ENCODE measurements around the gene LIPE. TPM values are rescaled to one million over a fixed set of nuclear protein-coding genes. Genes with fewer than 3 reads are reported as not detected.

LIPE gene
- total RNA-seq, 1 donor from 2014 or later, result 3.9 TPM

DNA sequence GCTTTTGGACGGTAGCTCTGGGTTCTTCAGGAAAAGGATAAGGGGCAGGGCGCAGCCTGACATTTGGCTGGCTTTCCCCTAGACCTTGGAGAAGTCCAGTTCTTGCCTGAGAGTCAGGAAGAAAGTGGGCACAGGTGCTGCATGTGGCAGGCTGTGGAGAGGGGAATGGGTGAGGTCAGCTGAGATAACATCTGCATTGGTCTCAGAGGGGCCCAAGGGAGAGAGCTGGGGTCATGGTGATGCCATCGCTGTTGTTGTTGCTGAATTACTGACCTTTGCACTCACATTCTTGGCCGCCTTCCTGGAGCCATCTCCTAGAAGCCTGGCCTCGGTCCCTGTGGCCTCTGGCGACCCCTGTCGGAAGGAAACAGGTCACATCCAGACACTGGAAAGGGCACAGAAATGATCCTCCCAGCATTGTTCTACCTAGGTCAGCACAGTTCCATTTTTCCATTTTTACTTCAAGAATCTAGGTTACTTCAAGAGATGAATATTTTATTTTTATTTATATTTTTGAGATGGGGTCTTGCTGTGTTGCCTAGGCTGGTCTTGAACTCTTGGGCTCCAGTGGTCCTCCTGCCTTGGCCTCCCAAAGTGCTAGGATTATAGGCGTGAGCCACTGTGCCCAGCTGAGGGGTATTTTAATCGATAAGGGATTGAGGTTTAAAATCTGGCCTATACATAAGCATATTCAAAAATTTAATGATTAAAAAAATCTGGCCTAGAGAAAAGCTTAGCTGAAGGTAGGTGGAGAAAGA, 6.5 kb upstream of the LIPE start:
- Histone ChIP-seq H3K27ac (peak overlapping the region; percentile 66), H3K9me3 (no peaks in the 10 kb centered on the region), H3K4me1 (peaks cover 35% of the 10 kb centered on the region), H3K36me3 (peaks cover 9% of the 10 kb centered on the region), H3K27me3 (no peaks in the 10 kb centered on the region), H3K4me3 (no peak overlapping the region)
- ATAC-seq (peak; percentile 89), DNase-seq (peak; percentile 81)
- intact Hi-C loops (cut with DNase I), result no loop called here
- TF ChIP-seq, protein P1, sequence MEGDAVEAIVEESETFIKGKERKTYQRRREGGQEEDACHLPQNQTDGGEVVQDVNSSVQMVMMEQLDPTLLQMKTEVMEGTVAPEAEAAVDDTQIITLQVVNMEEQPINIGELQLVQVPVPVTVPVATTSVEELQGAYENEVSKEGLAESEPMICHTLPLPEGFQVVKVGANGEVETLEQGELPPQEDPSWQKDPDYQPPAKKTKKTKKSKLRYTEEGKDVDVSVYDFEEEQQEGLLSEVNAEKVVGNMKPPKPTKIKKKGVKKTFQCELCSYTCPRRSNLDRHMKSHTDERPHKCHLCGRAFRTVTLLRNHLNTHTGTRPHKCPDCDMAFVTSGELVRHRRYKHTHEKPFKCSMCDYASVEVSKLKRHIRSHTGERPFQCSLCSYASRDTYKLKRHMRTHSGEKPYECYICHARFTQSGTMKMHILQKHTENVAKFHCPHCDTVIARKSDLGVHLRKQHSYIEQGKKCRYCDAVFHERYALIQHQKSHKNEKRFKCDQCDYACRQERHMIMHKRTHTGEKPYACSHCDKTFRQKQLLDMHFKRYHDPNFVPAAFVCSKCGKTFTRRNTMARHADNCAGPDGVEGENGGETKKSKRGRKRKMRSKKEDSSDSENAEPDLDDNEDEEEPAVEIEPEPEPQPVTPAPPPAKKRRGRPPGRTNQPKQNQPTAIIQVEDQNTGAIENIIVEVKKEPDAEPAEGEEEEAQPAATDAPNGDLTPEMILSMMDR (IDR thresholded peaks at IDR 0.05), result peak; percentile 65

DNA sequence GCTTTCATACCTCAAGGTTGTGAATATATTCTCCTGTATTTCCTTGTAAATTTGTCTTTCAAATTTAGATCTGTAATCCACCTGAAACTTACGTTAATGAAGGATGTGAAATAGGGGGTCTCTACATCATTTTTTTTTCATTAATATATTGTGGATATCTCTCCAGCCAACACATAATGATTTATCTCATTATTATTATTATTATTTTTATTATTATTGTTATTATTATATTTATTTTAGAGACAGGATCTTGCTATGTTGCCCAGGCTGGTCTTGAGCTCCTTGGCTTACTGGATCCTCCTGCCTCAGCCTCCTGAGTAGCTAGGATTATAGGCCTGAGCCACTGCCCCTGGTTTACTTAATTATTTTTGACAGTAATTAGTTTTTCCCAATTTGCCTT, 4.3 kb upstream of the LIPE start:
- H3K4me3 ChIP-seq, result no peak overlapping the region
- intact Hi-C loops (cut with DNase I), result no loop called here
- H3K4me1 ChIP-seq, result peaks cover 30% of the 10 kb centered on the region
- peaks cover 9% of the 10 kb centered on the region for H3K36me3 ChIP-seq
- H3K27me3 ChIP-seq, result no peaks in the 10 kb centered on the region
- DNase-seq, result no peak
- no peak overlapping the region for H3K27ac ChIP-seq
- no peaks in the 10 kb centered on the region for H3K9me3 ChIP-seq
- TF ChIP-seq, protein P1 (IDR thresholded peaks at IDR 0.05), result no peak
- no peak for ATAC-seq

DNA sequence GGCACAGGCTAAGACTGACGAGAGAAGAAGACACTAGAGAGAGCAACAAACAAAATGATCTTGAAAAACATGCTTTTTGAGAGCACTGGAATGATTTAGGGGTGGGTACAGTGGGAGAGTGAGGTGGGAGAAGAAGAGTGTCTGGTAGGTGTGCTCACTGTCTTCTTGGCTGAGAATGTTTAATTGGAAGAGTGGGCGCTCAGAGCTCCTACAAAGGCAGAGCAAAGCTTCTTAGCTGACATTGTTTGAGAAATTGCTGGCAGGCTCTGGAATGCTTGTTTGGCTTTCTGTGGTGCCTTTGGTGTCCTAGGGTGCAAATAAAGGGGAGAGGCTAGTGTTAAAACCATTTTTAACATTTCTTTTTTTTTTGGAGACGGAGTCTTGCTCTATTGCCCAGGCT, 1.5 kb upstream of the LIPE start:
- TF ChIP-seq, protein P1 (IDR thresholded peaks at IDR 0.05), result no peak
- no peak overlapping the region for H3K4me3 ChIP-seq

DNA sequence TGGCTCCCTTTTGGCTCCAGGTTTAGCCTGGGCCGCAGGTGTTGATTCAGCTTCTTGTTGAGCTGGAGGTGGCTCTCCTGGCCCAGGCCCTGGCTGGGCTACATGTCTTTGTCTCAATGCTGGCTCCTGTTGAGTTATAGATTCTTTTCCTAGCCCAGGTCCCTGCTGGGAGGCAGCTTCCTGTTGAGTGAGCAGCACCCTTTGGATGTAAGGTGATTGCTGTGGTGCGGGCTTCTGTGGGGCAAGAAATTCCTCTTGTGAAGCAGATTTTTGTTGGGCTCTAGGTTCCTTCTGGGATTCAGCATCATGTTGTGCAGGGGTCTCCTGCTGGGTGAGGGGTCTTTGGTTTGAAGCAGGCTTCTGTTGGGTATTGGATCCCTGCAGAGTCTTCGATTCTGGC, 545 bp downstream of the LIPE start:
- DNase-seq (peak; percentile 25), ATAC-seq (no peak)
- H3K9me3 ChIP-seq, result no peaks in the 10 kb centered on the region
- H3K27ac ChIP-seq, result no peak overlapping the region
- H3K4me3 ChIP-seq, result no peak overlapping the region
- intact Hi-C loops (cut with DNase I), result no loop called here
- TF ChIP-seq, protein P1 (IDR thresholded peaks at IDR 0.05), result no peak
- H3K36me3 ChIP-seq, result no peaks in the 10 kb centered on the region
- peaks cover 18% of the 10 kb centered on the region for H3K27me3 ChIP-seq
- H3K4me1 ChIP-seq, result peaks cover 18% of the 10 kb centered on the region

More for the DNA sequence above, 1.5 kb upstream of the LIPE start:
- Histone ChIP-seq H3K27me3 (peaks cover 18% of the 10 kb centered on the region), H3K9me3 (no peaks in the 10 kb centered on the region), H3K36me3 (peaks cover 9% of the 10 kb centered on the region), H3K27ac (no peak overlapping the region), H3K4me1 (peaks cover 20% of the 10 kb centered on the region)
- DNase-seq, result no peak
- intact Hi-C loops (cut with DNase I), result no loop called here
- ATAC-seq, result no peak

DNA sequence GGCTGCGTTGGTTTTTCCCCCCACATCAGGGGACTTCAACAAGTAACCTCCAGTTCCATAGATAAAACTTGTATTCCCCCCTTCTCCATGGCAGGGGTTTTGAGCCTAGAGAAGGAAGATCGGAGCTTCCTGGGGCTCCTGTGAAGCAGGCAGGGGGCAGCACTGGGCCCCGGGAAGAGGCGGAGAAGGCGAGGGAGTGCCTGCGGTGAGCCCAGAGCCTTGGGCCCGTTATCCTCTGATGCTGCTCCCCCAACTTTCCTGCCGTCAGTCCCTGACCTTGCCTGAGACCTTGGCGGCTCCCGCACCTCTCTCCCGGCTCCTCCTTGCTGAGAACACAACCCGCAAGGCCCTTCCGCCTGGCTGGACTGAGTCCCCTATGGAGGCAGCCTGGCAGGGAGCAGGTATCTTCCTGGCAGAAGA, 2.5 kb downstream of the LIPE start:
- no peaks in the 10 kb centered on the region for H3K9me3 ChIP-seq
- no peaks in the 10 kb centered on the region for H3K36me3 ChIP-seq
- peak; percentile 63 for DNase-seq
- intact Hi-C loops (cut with DNase I), result no loop called here
- TF ChIP-seq, protein P1 (IDR thresholded peaks at IDR 0.05), result no peak
- H3K4me1 ChIP-seq, result peaks cover 24% of the 10 kb centered on the region
- peaks cover 18% of the 10 kb centered on the region for H3K27me3 ChIP-seq
- no peak overlapping the region for H3K27ac ChIP-seq
- H3K4me3 ChIP-seq, result no peak overlapping the region
- ATAC-seq, result no peak

Data from upper lobe of right lung (tissue), 1 donor.